ENCODE measurements around the gene UTP20. TPM values are rescaled to one million over a fixed set of nuclear protein-coding genes. Genes with fewer than 3 reads are reported as not detected.
"Not testable (repeated sequence)": the region's sequence is repeated elsewhere in the genome, so short reads cannot be mapped to it uniquely, and the experiment has no call there.

Gene UTP20
- total and polyA plus RNA-seq, 2 donors (not counting 3 experiments of a cell fraction or from before 2014, with no cell fraction given) = 4.6 to 23.1 TPM

DNA sequence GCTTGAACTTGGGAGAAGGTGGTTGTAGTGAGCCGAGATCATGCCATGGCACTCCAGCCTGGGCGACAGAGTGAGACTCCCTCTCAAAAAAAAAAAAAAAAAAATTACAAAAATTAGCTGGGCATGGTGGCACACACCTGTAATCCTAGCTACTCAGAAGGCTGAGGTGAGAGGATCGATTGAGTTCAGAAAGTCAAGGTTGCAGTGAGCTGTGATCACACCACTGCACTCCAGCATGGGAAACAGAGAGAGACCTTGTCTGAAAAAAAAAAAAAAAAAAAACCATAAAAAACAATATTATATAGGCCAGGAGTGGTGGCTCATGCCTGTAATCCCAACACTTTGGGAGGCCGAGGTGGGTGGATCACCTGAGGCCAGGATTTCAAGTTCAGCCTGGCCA is 142.2 kb downstream of the UTP20 start:
- H3K27ac ChIP-seq (ENCODE audit: insufficient read depth, low read depth, low read length); H3K4me3 ChIP-seq (replicated peaks in 1 of 3; ENCODE audit: insufficient read depth in 1 of 3, low read depth in 1 of 3, low read length in 3 of 3); H3K4me1 ChIP-seq (ENCODE audit: control insufficient read depth, extremely low read depth, insufficient read depth, low read length); BruUV-seq (replicated peaks); H3K4me2 ChIP-seq (ENCODE audit: insufficient read depth, low read length); H4K20me1 ChIP-seq (replicated peaks; ENCODE audit: control insufficient read depth, extremely low read depth, insufficient read depth, low read length); H3K9me1 ChIP-seq (replicated peaks; ENCODE audit: control insufficient read depth, extremely low read depth, insufficient read depth, low read length); H3K79me2 ChIP-seq (ENCODE audit: control insufficient read depth, insufficient read depth, low read length); DNase-seq (ENCODE audit: low read depth, low spot score); dilution Hi-C loops (cut with MboI; ENCODE audit: extremely low pct_ligation_motif_present, low sequenced_read_pairs); H3K9ac ChIP-seq (replicated peaks; ENCODE audit: extremely low read depth, insufficient read depth, low read length); intact Hi-C loops (cut with micrococcal nuclease); H3K27me3 ChIP-seq (ENCODE audit: control insufficient read depth in 2 of 2, insufficient read depth in 2 of 2, low read length in 2 of 2); FAIRE-seq; H2AFZ ChIP-seq (ENCODE audit: low read depth, low read length); CTCF ChIA-PET; H3K36me3 ChIP-seq (ENCODE audit: control insufficient read depth in 2 of 2, extremely low read depth in 1 of 2, insufficient read depth in 2 of 2, low read length in 2 of 2); H3K9me3 ChIP-seq (replicated peaks; ENCODE audit: control insufficient read depth, insufficient read depth, low read length); POLR2A ChIA-PET: not testable (repeated sequence)

DNA sequence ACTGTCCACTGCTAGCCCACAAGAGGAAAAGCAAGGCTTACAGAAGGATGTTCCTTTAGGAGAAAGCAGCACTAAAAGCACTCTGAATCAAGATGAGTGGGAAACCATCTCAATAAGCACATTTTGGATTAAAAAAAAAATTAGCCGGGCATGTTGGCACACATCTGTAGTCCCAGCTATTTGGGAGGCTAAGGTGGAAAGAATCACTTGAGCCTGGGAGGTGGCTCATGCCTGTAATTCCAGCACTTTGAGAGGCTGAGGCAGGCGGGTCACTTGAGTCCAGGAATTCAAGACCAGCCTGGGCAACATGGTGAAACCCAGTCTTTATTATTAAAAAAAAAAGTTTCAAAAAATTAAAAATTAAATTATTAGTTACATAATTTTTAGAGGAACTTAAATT is 144.7 kb downstream of the UTP20 start:
- H2AFZ ChIP-seq (ENCODE audit: low read depth, low read length) = no peak overlapping the region
- H4K20me1 ChIP-seq (replicated peaks; ENCODE audit: control insufficient read depth, extremely low read depth, insufficient read depth, low read length) = no peaks in the 10 kb centered on the region
- dilution Hi-C loops (cut with MboI; ENCODE audit: extremely low pct_ligation_motif_present, low sequenced_read_pairs) (no loop called here), intact Hi-C loops (cut with micrococcal nuclease) (no loop called here)
- H3K4me1 ChIP-seq (ENCODE audit: control insufficient read depth, extremely low read depth, insufficient read depth, low read length) = no peaks in the 10 kb centered on the region
- no peak for DNase-seq (ENCODE audit: low read depth, low spot score)
- TF ChIP-seq FOS (IDR thresholded peaks at IDR 0.05; ENCODE audit: borderline replicate concordance, insufficient read depth, low read length) = no peak
- no peak for TF ChIP-seq POLR2AphosphoS5 (IDR thresholded peaks at IDR 0.05; ENCODE audit: insufficient read depth, low read depth, low read length)
- TF ChIP-seq MYC (IDR thresholded peaks at IDR 0.05; ENCODE audit: low read depth, low read length) = no peak
- H3K27ac ChIP-seq (ENCODE audit: insufficient read depth, low read depth, low read length) = no peak overlapping the region
- ChIA-PET POLR2A (no interaction called here), CTCF (no interaction called here)
- no peaks in the 10 kb centered on the region for H3K27me3 ChIP-seq (ENCODE audit: control insufficient read depth in 2 of 2, insufficient read depth in 2 of 2, low read length in 2 of 2)
- no peaks in the 10 kb centered on the region for H3K9me3 ChIP-seq (replicated peaks; ENCODE audit: control insufficient read depth, insufficient read depth, low read length)
- H3K9me1 ChIP-seq (replicated peaks; ENCODE audit: control insufficient read depth, extremely low read depth, insufficient read depth, low read length) = no peaks in the 10 kb centered on the region
- H3K4me3 ChIP-seq (replicated peaks in 1 of 3; ENCODE audit: insufficient read depth in 1 of 3, low read depth in 1 of 3, low read length in 3 of 3) = no peak overlapping the region
- H3K4me2 ChIP-seq (ENCODE audit: insufficient read depth, low read length) = no peak overlapping the region
- H3K36me3 ChIP-seq (ENCODE audit: control insufficient read depth in 2 of 2, extremely low read depth in 1 of 2, insufficient read depth in 2 of 2, low read length in 2 of 2) = no peaks in the 10 kb centered on the region
- H3K79me2 ChIP-seq (ENCODE audit: control insufficient read depth, insufficient read depth, low read length) = no peaks in the 10 kb centered on the region
- H3K9ac ChIP-seq (replicated peaks; ENCODE audit: extremely low read depth, insufficient read depth, low read length) = no peak overlapping the region
- no TSS peak for BruUV-seq (replicated peaks)
- no peak for FAIRE-seq

Data from endothelial cell of umbilical vein (primary cell).